Measurements from ENCODE around the gene TJP1.

The TJP1 gene

DNA sequence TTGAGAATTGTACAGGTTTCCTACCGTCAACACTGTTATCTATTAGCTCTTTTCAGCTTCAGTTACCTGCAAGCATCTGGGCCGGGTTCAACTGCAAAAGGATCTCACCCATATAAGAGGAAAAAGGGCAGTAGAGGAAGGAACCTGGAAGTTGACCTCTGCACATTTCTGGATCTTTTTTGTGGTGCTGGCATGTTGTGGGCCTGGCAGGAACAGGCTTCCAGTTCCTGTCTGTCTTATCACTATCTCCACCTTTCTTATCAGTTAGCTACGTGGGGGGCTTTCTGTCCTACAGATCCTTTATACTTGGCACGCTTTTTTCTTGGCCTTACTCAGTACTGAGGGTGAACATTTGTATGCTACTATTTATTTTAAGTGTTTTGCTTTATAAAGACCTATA lies 42.2 kb upstream of the TJP1 start:
- Histone ChIP-seq H3K4me2 (ENCODE audit: low read length) (no peak overlapping the region), H2BK5ac (ENCODE audit: low read length) (no peak overlapping the region), H3K4me3 (ENCODE audit: low read length) (no peak overlapping the region), H2AK5ac (ENCODE audit: low read length) (no peak overlapping the region), H4K8ac (ENCODE audit: low read depth, low read length) (no peak overlapping the region), H3K27ac (ENCODE audit: low read depth, low read length) (no peak overlapping the region), H3K9ac (ENCODE audit: low read length) (no peak overlapping the region), H3K36me3 (ENCODE audit: control insufficient read depth, insufficient read depth, low read length) (no peaks in the 10 kb centered on the region), H3K27me3 (ENCODE audit: insufficient read depth, low read length, poor library complexity) (no peaks in the 10 kb centered on the region), H3K79me2 (ENCODE audit: control insufficient read depth, insufficient read depth, low read length) (no peaks in the 10 kb centered on the region), H3K56ac (ENCODE audit: low read length) (no peak overlapping the region), H3K23ac (ENCODE audit: low read length) (no peak overlapping the region), H4K5ac (ENCODE audit: low read length) (no peak overlapping the region), H3K4me1 (ENCODE audit: control insufficient read depth, low read depth, low read length) (peaks cover 3% of the 10 kb centered on the region), H3K79me1 (ENCODE audit: low read length) (no peaks in the 10 kb centered on the region), H2BK15ac (replicated peaks; ENCODE audit: low read depth) (no peak overlapping the region), H3K18ac (ENCODE audit: low read length) (no peak overlapping the region), H3K4ac (ENCODE audit: low read depth, low read length) (no peak overlapping the region), H2BK120ac (ENCODE audit: low read depth, low read length) (peak overlapping the region; percentile 10)
- no CpG with 5 or more reads among the region's 4 CpGs for WGBS (ENCODE audit: extremely low coverage, insufficient coverage, low lambda C conversion rate)
- DNase-seq: peak; percentile 74

DNA sequence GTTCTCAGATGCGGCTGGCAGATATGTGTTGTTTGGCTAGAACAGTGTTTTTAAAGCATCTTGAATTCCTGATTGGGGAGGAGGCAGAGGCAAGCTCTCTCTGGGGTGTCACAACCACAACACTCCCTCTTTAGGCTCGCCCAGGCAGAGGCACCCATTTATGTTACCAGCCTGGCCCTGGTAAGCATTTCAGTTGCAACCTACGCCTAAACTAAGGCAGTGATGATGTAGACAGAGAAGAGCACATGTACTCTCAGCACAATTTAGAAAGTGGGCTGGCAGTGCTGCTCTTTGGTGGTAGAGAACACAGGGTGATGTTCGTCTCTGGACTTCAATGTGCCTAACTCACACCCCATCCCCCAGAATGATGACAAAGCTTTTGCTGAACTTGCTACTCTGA lies 41.2 kb upstream of the TJP1 start:
- no peak for DNase-seq
- Histone ChIP-seq H2BK15ac (replicated peaks; ENCODE audit: low read depth) (no peak overlapping the region), H2BK5ac (ENCODE audit: low read length) (no peak overlapping the region), H2BK120ac (ENCODE audit: low read depth, low read length) (no peak overlapping the region), H3K56ac (ENCODE audit: low read length) (no peak overlapping the region), H3K36me3 (ENCODE audit: control insufficient read depth, insufficient read depth, low read length) (no peaks in the 10 kb centered on the region), H3K18ac (ENCODE audit: low read length) (no peak overlapping the region), H3K23ac (ENCODE audit: low read length) (no peak overlapping the region), H4K5ac (ENCODE audit: low read length) (no peak overlapping the region), H3K27ac (ENCODE audit: low read depth, low read length) (no peak overlapping the region), H3K27me3 (ENCODE audit: insufficient read depth, low read length, poor library complexity) (no peaks in the 10 kb centered on the region), H4K8ac (ENCODE audit: low read depth, low read length) (no peak overlapping the region), H3K79me2 (ENCODE audit: control insufficient read depth, insufficient read depth, low read length) (no peaks in the 10 kb centered on the region), H3K4me3 (ENCODE audit: low read length) (no peak overlapping the region), H3K4me2 (ENCODE audit: low read length) (no peak overlapping the region), H2AK5ac (ENCODE audit: low read length) (no peak overlapping the region), H3K79me1 (ENCODE audit: low read length) (no peaks in the 10 kb centered on the region), H3K9ac (ENCODE audit: low read length) (no peak overlapping the region), H3K4ac (ENCODE audit: low read depth, low read length) (no peak overlapping the region), H3K4me1 (ENCODE audit: control insufficient read depth, low read depth, low read length) (peaks cover 3% of the 10 kb centered on the region)
- no CpG with 5 or more reads among the region's 4 CpGs for WGBS (ENCODE audit: extremely low coverage, insufficient coverage, low lambda C conversion rate)

- no peaks in the 10 kb centered on the region for H3K79me1 ChIP-seq (ENCODE audit: low read length)
- no peak overlapping the region for H3K56ac ChIP-seq (ENCODE audit: low read length)
- H3K79me2 ChIP-seq (ENCODE audit: control insufficient read depth, insufficient read depth, low read length): no peaks in the 10 kb centered on the region
- no peaks in the 10 kb centered on the region for H3K36me3 ChIP-seq (ENCODE audit: control insufficient read depth, insufficient read depth, low read length)
- no peaks in the 10 kb centered on the region for H3K27me3 ChIP-seq (ENCODE audit: insufficient read depth, low read length, poor library complexity)
- no peak overlapping the region for H3K23ac ChIP-seq (ENCODE audit: low read length)
- H3K27ac ChIP-seq (ENCODE audit: low read depth, low read length): no peak overlapping the region
- DNase-seq: no peak
- no peak overlapping the region for H3K4ac ChIP-seq (ENCODE audit: low read depth, low read length)
- no peak overlapping the region for H2AK5ac ChIP-seq (ENCODE audit: low read length)
- H4K5ac ChIP-seq (ENCODE audit: low read length): no peak overlapping the region
- no peak overlapping the region for H2BK5ac ChIP-seq (ENCODE audit: low read length)
- no peak overlapping the region for H3K4me3 ChIP-seq (ENCODE audit: low read length)
- H3K9ac ChIP-seq (ENCODE audit: low read length): no peak overlapping the region
- no peak overlapping the region for H2BK120ac ChIP-seq (ENCODE audit: low read depth, low read length)
- H3K18ac ChIP-seq (ENCODE audit: low read length): no peak overlapping the region
- H4K8ac ChIP-seq (ENCODE audit: low read depth, low read length): no peak overlapping the region
- H3K4me1 ChIP-seq (ENCODE audit: control insufficient read depth, low read depth, low read length): peaks cover 3% of the 10 kb centered on the region
- no peak overlapping the region for H2BK15ac ChIP-seq (replicated peaks; ENCODE audit: low read depth)
- WGBS (ENCODE audit: extremely low coverage, insufficient coverage, low lambda C conversion rate): no CpG with 5 or more reads among the region's 2 CpGs
- no peak overlapping the region for H3K4me2 ChIP-seq (ENCODE audit: low read length)
Measured at GRCh38 chr15:29862271-29862670, 40.0 kb upstream of the TJP1 start.

GRCh38 chr15:29860872-29861271 lies 38.6 kb upstream of the TJP1 start:
- Histone ChIP-seq H2BK5ac (ENCODE audit: low read length) (no peak overlapping the region), H3K56ac (ENCODE audit: low read length) (no peak overlapping the region), H3K27me3 (ENCODE audit: insufficient read depth, low read length, poor library complexity) (no peaks in the 10 kb centered on the region), H3K4me1 (ENCODE audit: control insufficient read depth, low read depth, low read length) (peaks cover 3% of the 10 kb centered on the region), H3K23ac (ENCODE audit: low read length) (no peak overlapping the region), H2BK120ac (ENCODE audit: low read depth, low read length) (no peak overlapping the region), H4K8ac (ENCODE audit: low read depth, low read length) (no peak overlapping the region), H3K18ac (ENCODE audit: low read length) (no peak overlapping the region), H4K5ac (ENCODE audit: low read length) (no peak overlapping the region), H3K79me1 (ENCODE audit: low read length) (no peaks in the 10 kb centered on the region), H3K4ac (ENCODE audit: low read depth, low read length) (no peak overlapping the region), H3K79me2 (ENCODE audit: control insufficient read depth, insufficient read depth, low read length) (no peaks in the 10 kb centered on the region), H2BK15ac (replicated peaks; ENCODE audit: low read depth) (no peak overlapping the region), H3K4me2 (ENCODE audit: low read length) (no peak overlapping the region), H3K27ac (ENCODE audit: low read depth, low read length) (no peak overlapping the region), H3K9ac (ENCODE audit: low read length) (no peak overlapping the region), H2AK5ac (ENCODE audit: low read length) (no peak overlapping the region), H3K36me3 (ENCODE audit: control insufficient read depth, insufficient read depth, low read length) (no peaks in the 10 kb centered on the region), H3K4me3 (ENCODE audit: low read length) (no peak overlapping the region)
- no peak for DNase-seq
- no CpG with 5 or more reads among the region's 2 CpGs for WGBS (ENCODE audit: extremely low coverage, insufficient coverage, low lambda C conversion rate)

DNA sequence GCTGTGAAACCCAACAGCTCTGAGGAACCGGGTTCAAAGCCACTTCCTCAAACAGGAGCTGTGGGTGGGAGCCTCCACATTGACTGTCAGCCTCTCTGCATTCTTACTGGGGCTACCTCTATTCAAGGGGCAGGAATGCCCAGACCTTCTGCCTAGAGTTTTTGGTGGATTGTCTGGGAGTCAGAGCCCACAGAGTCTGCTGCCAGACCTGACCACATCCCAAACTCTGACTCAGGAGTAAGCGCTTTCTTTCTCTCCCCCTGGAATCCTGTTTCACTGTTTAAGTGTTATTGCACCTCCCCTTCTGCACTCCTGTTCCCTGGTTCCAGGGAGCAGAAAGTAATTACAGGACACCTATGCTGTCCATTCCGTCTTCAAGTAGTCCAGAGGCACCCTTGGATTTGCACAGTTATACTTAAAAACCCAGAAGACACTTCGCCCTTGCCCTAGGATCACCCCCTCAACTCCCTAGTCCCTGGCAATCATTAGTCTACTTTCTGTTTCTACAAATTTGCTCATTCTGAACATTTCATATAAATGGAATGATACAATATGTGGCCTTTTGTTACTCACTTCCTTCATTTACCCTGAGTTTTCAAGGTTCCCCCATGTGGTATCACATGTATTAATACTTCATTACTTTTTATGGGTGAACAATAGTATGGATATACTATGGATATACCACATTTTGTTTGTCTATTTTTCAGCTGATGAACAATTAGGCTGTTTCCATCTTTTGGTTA lies 37.9 kb upstream of the TJP1 start:
- H3K4me2 ChIP-seq (ENCODE audit: low read length): no peak overlapping the region
- no peak overlapping the region for H3K56ac ChIP-seq (ENCODE audit: low read length)
- WGBS (ENCODE audit: extremely low coverage, insufficient coverage, low lambda C conversion rate): no CpG with 5 or more reads among the region's 4 CpGs
- H4K5ac ChIP-seq (ENCODE audit: low read length): no peak overlapping the region
- DNase-seq: no peak
- no peaks in the 10 kb centered on the region for H3K79me1 ChIP-seq (ENCODE audit: low read length)
- H3K4me1 ChIP-seq (ENCODE audit: control insufficient read depth, low read depth, low read length): peaks cover 3% of the 10 kb centered on the region
- H3K9ac ChIP-seq (ENCODE audit: low read length): no peak overlapping the region
- H3K4me3 ChIP-seq (ENCODE audit: low read length): no peak overlapping the region
- H3K36me3 ChIP-seq (ENCODE audit: control insufficient read depth, insufficient read depth, low read length): no peaks in the 10 kb centered on the region
- H2BK120ac ChIP-seq (ENCODE audit: low read depth, low read length): no peak overlapping the region
- H3K79me2 ChIP-seq (ENCODE audit: control insufficient read depth, insufficient read depth, low read length): no peaks in the 10 kb centered on the region
- H3K27me3 ChIP-seq (ENCODE audit: insufficient read depth, low read length, poor library complexity): no peaks in the 10 kb centered on the region
- no peak overlapping the region for H2AK5ac ChIP-seq (ENCODE audit: low read length)
- no peak overlapping the region for H3K4ac ChIP-seq (ENCODE audit: low read depth, low read length)
- no peak overlapping the region for H2BK15ac ChIP-seq (replicated peaks; ENCODE audit: low read depth)
- no peak overlapping the region for H4K8ac ChIP-seq (ENCODE audit: low read depth, low read length)
- H3K18ac ChIP-seq (ENCODE audit: low read length): no peak overlapping the region
- H3K23ac ChIP-seq (ENCODE audit: low read length): no peak overlapping the region
- H2BK5ac ChIP-seq (ENCODE audit: low read length): no peak overlapping the region
- H3K27ac ChIP-seq (ENCODE audit: low read depth, low read length): no peak overlapping the region

GRCh38 chr15:29859293-29859692 lies 37.0 kb upstream of the TJP1 start:
- Histone ChIP-seq H3K18ac (ENCODE audit: low read length) (no peak overlapping the region), H2BK15ac (replicated peaks; ENCODE audit: low read depth) (no peak overlapping the region), H3K36me3 (ENCODE audit: control insufficient read depth, insufficient read depth, low read length) (no peaks in the 10 kb centered on the region), H3K4me3 (ENCODE audit: low read length) (no peak overlapping the region), H4K8ac (ENCODE audit: low read depth, low read length) (no peak overlapping the region), H3K79me1 (ENCODE audit: low read length) (no peaks in the 10 kb centered on the region), H3K4me2 (ENCODE audit: low read length) (no peak overlapping the region), H3K23ac (ENCODE audit: low read length) (no peak overlapping the region), H3K4ac (ENCODE audit: low read depth, low read length) (no peak overlapping the region), H3K4me1 (ENCODE audit: control insufficient read depth, low read depth, low read length) (peaks cover under 1% of the 10 kb centered on the region), H3K9ac (ENCODE audit: low read length) (no peak overlapping the region), H2AK5ac (ENCODE audit: low read length) (no peak overlapping the region), H3K27me3 (ENCODE audit: insufficient read depth, low read length, poor library complexity) (no peaks in the 10 kb centered on the region), H3K27ac (ENCODE audit: low read depth, low read length) (no peak overlapping the region), H3K56ac (ENCODE audit: low read length) (no peak overlapping the region), H3K79me2 (ENCODE audit: control insufficient read depth, insufficient read depth, low read length) (no peaks in the 10 kb centered on the region), H2BK5ac (ENCODE audit: low read length) (no peak overlapping the region), H2BK120ac (ENCODE audit: low read depth, low read length) (no peak overlapping the region), H4K5ac (ENCODE audit: low read length) (no peak overlapping the region)
- DNase-seq: no peak
- WGBS (ENCODE audit: extremely low coverage, insufficient coverage, low lambda C conversion rate): no CpG with 5 or more reads among the region's 4 CpGs

All from mesendoderm (in vitro differentiated cells).